Measurements from ENCODE around the gene C5AR1.
A peak's percentile ranks its signal among the peaks of the same experiment; 100 is the strongest.
"Not testable (repeated sequence)": the region's sequence is repeated elsewhere in the genome, so short reads cannot be mapped to it uniquely, and the experiment has no call there.

C5AR1 gene

DNA sequence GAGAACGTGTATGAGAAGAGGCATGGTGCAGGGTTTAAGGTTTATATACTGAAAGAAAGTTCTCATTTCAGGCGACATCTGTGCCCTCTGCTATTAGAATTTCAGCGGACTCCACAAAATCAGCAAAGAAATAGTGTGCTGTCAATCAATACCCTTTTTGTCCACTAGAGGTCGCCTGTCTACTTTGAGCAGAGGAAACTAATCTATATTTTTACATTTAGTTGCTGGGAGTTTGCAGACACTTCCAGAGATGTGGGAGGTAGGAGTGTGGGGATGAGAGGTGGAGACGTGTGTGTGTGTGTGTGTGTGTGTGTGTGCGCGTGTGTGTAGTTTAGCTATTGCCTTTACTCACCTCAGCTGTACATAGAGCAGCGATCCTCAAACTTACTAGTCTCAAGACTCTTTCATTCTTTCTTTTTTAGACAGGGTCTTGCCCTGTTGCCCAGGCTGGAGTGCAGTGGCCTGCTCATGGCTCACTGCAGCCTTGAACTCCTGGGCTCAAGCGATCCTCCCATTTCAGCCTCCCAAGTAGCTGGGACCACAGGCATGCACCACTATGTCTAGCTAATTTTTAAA is 25.2 kb upstream of the C5AR1 start:
- no peak for DNase-seq (ENCODE audit: low read depth)

DNA sequence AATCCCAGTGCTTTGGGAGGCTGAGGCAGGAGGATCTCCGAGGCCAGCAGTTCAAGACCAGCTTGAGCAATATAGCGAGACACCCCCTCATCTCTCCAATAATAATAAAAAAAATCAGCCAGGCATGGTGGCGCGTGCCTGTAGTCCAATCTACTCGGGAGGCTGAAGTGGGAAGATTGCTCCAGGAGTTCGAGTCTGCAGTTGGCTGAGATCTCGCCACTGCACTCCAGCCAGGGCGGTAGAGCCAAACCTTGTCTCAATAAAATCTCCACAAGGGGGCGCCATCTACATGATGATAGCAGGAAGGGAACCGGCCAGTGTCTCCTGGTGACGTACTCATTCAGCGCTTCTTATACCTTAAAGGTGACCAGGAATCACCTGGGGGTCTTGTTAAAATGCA is 13.6 kb upstream of the C5AR1 start:
- DNase-seq (ENCODE audit: low read depth), result peak; percentile 55

DNA sequence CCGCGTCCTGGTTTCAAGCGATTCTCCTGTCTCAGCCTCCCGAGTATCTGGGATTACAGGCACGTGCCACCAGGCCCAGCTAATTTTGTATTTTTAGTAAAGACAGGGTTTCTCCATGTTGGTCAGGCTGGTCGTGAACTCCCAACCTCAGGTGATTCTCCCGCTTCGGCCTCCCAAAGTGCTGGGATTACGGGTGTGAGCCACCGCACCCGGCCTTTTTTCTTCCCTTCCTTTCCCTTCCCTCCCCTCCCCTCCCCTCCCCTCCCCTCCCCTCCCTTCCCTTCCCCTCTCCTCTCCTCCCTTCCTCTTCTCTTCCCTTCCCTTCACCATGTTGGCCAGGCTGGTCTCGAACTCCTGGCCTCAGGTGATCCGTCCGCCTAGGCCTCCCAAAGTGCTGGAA is 8.8 kb upstream of the C5AR1 start:
- DNase-seq (ENCODE audit: low read depth), result not testable (repeated sequence)

- DNase-seq (ENCODE audit: low read depth), result no peak
Measured at GRCh38 chr19:47302249-47302648, 7.4 kb upstream of the C5AR1 start.

DNA sequence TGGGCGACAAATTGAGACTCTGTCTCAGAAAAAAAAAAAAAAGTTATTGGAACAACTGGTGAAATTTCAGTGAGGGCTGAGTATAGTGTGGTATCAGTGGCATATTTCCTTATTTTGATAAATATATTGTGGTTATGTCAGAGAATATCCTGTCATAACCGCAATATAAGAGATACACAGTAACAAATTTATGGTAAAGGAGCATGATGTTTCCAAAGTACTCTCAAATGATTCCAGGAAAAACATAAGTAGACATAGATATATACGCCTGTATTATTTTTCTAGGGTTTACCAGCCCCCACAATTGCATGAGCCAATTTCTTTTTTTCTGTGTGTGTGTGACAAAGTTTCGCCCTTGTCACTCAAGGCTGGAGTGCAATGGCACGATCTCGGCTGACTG is 5.7 kb upstream of the C5AR1 start:
- no peak for DNase-seq (ENCODE audit: low read depth)

DNA sequence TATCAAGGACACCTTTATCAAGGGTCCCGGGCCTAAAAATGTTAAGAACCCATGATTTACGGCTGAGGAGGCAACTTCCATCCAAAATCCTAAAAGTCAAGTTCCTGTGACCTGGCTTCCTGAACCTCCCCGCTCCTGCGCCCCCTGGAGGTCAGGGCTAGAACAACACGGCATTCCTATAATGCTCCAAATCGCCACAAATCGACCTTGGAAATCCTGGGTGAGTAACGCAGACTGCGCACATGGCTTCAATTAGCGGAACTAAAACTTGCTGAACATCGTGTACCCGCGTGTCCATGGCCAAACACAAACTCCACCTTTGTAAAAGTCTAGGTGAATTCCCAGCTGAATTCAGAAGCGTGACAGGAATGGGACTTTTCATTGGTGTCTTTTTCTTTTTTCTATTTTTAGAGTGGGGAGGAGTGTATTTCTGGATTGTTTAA is 4.3 kb upstream of the C5AR1 start:
- peak; percentile 61 for DNase-seq (ENCODE audit: low read depth)

- DNase-seq (ENCODE audit: low read depth), result no peak
Measured at GRCh38 chr19:47306303-47306702, 3.4 kb upstream of the C5AR1 start.

DNA sequence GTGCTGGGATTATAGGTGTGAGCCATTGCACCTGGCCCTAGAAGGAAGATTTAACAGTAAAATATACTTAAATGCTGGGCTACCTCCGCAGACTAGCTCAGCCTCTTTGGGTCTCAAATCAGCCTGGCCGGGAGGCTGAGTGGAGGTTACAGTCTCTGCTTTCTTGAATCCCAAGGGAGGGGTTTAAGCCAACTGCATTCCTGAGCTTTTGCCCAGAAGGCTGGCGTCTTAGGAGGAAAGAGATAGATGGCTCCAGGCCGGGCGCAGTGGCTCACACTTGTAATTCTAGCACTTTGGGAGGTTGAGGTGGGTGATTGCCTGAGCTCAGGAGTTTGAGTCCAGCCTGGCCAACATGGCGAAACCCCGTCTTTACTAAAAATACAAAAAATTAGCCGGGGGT is 623 bp upstream of the C5AR1 start:
- peak; percentile 23 for DNase-seq (ENCODE audit: low read depth)

GRCh38 chr19:47310323-47310722 is 662 bp downstream of the C5AR1 start:
- DNase-seq (ENCODE audit: low read depth), result no peak

DNA sequence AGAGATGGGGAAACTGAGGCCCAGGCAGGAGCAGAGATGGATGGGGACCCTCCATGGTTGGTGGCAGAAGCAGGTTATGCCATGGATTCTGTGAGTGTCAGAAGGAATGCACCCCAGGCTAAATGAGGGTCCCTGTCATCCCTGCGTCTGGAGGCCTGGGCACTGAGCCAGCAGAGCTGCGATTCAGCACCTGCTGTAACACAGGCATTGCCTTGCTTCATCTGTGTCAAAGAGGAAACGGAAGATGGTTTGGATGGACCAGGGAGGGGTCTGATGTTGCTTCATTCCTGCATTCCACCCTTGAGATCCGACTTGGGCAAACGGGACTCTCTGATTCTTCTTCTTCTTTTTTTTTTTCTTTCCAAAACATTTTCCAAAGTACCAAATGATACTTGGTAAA is 1.2 kb downstream of the C5AR1 start:
- DNase-seq (ENCODE audit: low read depth), result no peak

DNA sequence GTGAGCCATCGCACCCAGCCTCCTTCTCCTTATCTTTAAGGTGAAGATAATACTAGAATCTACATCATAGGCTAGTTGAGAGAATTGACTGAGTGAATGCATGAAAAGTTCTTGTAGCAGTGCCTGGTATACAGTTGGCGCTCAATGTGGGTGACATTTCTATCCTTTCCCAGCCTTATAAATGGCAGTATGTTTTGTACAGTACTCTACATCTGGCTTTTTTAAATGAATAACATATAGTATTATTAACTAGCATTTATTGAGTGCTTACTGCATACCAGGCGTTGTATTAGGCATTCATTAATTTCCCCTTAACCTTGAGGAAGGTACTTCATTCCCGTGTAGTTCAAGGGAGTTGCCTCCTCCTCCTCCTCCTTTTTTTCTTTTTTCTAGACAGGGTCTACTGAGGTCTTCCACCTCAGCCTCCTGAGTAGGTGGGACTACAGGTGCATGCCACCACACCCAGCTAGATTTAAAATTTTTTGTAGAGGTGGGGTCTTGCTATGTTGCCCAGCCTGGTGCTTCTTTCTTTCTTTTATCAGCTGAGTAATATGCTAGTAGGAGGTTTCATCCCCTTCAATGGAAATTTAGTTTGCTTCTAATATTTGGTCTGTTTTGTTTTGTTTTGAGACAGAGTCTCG is 2.8 kb downstream of the C5AR1 start:
- no peak for DNase-seq (ENCODE audit: low read depth)

GRCh38 chr19:47313754-47314295 is 4.2 kb downstream of the C5AR1 start:
- no peak for DNase-seq (ENCODE audit: low read depth)

- peak; percentile 97 for DNase-seq (ENCODE audit: low read depth)
Measured at GRCh38 chr19:47315125-47315821, 5.6 kb downstream of the C5AR1 start.

- no peak for DNase-seq (ENCODE audit: low read depth)
Measured at GRCh38 chr19:47316513-47316912, 6.9 kb downstream of the C5AR1 start.

- no peak for DNase-seq (ENCODE audit: low read depth)
Measured at GRCh38 chr19:47319923-47320871, 10.5 kb downstream of the C5AR1 start.

DNA sequence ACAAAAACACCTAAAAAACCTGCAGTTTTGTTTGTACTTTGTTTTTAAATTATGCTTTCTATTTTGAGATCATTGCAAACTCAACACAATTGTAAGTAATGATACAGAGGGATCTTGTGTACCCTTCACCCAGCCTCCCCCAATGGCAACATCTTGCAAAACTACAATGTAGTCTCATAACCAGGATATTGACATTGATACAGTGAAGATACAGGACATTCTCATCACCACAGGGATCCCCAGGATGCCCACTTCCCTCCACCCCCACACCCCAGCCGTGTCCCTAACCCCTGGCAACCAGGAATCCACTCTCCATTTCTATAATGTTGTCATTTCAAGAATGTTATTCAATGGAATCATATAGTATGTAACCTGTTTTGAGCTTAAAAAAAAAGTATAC is 12.0 kb downstream of the C5AR1 start:
- DNase-seq (ENCODE audit: low read depth), result no peak

- no peak for DNase-seq (ENCODE audit: low read depth)
Measured at GRCh38 chr19:47322058-47322457, 12.4 kb downstream of the C5AR1 start.

GRCh38 chr19:47323409-47323808 is 13.7 kb downstream of the C5AR1 start:
- no peak for DNase-seq (ENCODE audit: low read depth)

DNA sequence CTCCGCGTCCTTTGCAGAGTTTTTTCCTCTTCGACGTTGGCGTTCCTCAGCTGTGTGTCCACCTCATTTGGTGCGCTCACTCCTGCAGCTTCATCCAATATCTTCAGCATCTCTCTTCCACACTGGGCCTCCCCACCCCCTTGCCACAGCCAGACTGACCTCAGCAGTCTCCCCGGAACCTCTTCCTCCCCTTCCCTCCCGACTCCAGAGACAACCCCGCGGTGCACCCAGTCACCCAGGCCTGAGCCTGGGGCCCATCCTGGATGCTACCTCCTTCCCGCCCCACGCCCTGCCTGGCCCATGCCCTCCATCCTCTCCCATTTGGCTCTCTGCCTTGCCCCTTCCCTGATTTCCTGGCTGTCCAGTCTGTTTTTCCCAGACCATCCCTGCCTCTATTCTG is 14.2 kb downstream of the C5AR1 start:
- no peak for DNase-seq (ENCODE audit: low read depth)

DNA sequence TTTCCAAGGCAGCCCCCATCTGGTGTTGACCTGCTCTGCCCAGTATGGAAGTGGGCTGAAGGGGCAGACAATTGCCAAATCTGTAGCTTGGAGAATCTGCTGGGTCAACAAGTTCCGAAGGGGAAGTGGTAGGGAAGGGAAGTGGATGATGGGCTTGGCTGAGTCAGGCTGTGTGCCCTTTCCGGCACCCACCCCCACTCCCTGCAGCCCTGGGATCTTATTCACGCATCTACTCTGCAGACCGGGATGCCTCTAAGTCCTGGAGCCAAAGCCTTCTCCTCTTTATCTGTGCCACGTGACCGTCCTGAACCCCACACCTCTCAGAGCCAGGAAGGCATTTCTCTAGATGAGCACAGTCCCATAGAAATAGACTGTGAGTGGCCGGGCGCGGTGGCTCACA is 14.8 kb downstream of the C5AR1 start:
- no peak for DNase-seq (ENCODE audit: low read depth)

- peak; percentile 36 for DNase-seq (ENCODE audit: low read depth)
Measured at GRCh38 chr19:47330466-47330869, 20.8 kb downstream of the C5AR1 start.

GRCh38 chr19:47331490-47331889 is 21.8 kb downstream of the C5AR1 start:
- no peak for DNase-seq (ENCODE audit: low read depth)

Measured in stromal cell of bone marrow (primary cell).